Measurements from ENCODE around the gene GCNA.

Gene GCNA

GRCh38 chrX:71616672-71617529 lies 38.7 kb downstream of the GCNA start:
- DNase-seq = no peak

- DNase-seq = no peak
These were observed 39.5 kb downstream of the GCNA start for GRCh38 chrX:71617742-71618141.

GRCh38 chrX:71618303-71618721 lies 40.1 kb downstream of the GCNA start, which contains the start of gene CXCR3:
TSS of gene CXCR3 (minus strand) at chrX:71618511. CDS start at chrX:71618449, 62 bp downstream.
- DNase-seq = no peak

GRCh38 chrX:71618787-71619186 lies 40.5 kb downstream of the GCNA start:
- no peak for DNase-seq

- no peak for DNase-seq
These were observed 41.0 kb downstream of the GCNA start for GRCh38 chrX:71619193-71619592.

- DNase-seq = no peak
These were observed 41.7 kb downstream of the GCNA start for GRCh38 chrX:71619986-71620385.

- DNase-seq = no peak
These were observed 43.4 kb downstream of the GCNA start for GRCh38 chrX:71621603-71622002.

GRCh38 chrX:71622032-71622575 lies 43.9 kb downstream of the GCNA start:
- no peak for DNase-seq

- peak; percentile 28 for DNase-seq
These were observed 44.6 kb downstream of the GCNA start for GRCh38 chrX:71622576-71623450.

- no peak for DNase-seq
These were observed 45.5 kb downstream of the GCNA start for GRCh38 chrX:71623714-71624113.

GRCh38 chrX:71625471-71625870 lies 47.2 kb downstream of the GCNA start:
- no peak for DNase-seq

GRCh38 chrX:71626576-71626975 lies 48.3 kb downstream of the GCNA start:
- DNase-seq = no peak

GRCh38 chrX:71627588-71628404 lies 49.6 kb downstream of the GCNA start:
- no peak for DNase-seq

- DNase-seq = no peak
These were observed 51.2 kb downstream of the GCNA start for GRCh38 chrX:71629467-71629866.

- peak; percentile 87 for DNase-seq
These were observed 54.9 kb downstream of the GCNA start for GRCh38 chrX:71632923-71633657.

GRCh38 chrX:71634366-71634765 lies 56.1 kb downstream of the GCNA start:
- no peak for DNase-seq

GRCh38 chrX:71636438-71637252 lies 58.4 kb downstream of the GCNA start:
- DNase-seq = peak; percentile 74

- DNase-seq = no peak
These were observed 59.0 kb downstream of the GCNA start for GRCh38 chrX:71637253-71637618.

GRCh38 chrX:71637848-71638247 lies 59.6 kb downstream of the GCNA start:
- DNase-seq = no peak

- DNase-seq = no peak
These were observed 60.2 kb downstream of the GCNA start for GRCh38 chrX:71638409-71638808.

GRCh38 chrX:71640002-71640401 lies 61.8 kb downstream of the GCNA start:
- no peak for DNase-seq
